ENCODE data around the gene PLCG2. TPM values are rescaled to one million over a fixed set of nuclear protein-coding genes. Genes with fewer than 3 reads are reported as not detected.
"Not testable (repeated sequence)": the region's sequence is repeated elsewhere in the genome, so short reads cannot be mapped to it uniquely, and the experiment has no call there.

PLCG2 gene
- total RNA-seq, 6 experiments from 2014 or later: 0.14 to 0.61 (median 0.27) TPM

DNA sequence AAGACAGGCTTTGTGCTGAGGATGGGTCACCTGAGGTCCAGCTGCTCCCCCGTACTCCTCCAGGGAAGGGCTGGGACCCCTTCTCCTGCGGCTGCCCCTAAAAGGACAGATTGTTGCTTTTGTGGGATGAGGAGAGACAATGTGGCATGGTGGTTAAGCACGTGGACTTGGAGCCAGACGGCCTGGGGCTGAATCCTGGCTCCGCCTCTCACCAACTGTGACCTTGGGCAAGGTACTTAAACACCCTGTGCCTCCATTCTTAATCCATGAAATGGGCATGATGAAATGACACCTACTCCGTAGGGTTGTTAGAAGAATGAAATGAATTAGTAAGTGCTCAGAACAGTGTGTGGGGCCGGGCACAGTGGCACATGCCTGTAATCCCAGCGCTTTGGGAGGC lies 39.6 kb upstream of the PLCG2 start:
- H3K4me3 Mint-ChIP-seq: no peak overlapping the region
- no peaks in the 10 kb centered on the region for H3K36me3 Mint-ChIP-seq (ENCODE audit: low read depth)
- TF ChIP-seq, protein P1, sequence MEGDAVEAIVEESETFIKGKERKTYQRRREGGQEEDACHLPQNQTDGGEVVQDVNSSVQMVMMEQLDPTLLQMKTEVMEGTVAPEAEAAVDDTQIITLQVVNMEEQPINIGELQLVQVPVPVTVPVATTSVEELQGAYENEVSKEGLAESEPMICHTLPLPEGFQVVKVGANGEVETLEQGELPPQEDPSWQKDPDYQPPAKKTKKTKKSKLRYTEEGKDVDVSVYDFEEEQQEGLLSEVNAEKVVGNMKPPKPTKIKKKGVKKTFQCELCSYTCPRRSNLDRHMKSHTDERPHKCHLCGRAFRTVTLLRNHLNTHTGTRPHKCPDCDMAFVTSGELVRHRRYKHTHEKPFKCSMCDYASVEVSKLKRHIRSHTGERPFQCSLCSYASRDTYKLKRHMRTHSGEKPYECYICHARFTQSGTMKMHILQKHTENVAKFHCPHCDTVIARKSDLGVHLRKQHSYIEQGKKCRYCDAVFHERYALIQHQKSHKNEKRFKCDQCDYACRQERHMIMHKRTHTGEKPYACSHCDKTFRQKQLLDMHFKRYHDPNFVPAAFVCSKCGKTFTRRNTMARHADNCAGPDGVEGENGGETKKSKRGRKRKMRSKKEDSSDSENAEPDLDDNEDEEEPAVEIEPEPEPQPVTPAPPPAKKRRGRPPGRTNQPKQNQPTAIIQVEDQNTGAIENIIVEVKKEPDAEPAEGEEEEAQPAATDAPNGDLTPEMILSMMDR (IDR thresholded peaks at IDR 0.05): no peak
- no peaks in the 10 kb centered on the region for H3K9me3 Mint-ChIP-seq
- peaks cover 1% of the 10 kb centered on the region; the same call in 1 of the 2 replicates for H3K27me3 Mint-ChIP-seq (ENCODE audit: insufficient read depth)
- no peak overlapping the region for H3K27ac Mint-ChIP-seq
- H3K4me1 Mint-ChIP-seq (ENCODE audit: low read depth): no peaks in the 10 kb centered on the region; the same call in 1 of the 2 replicates
- no peak for DNase-seq

DNA sequence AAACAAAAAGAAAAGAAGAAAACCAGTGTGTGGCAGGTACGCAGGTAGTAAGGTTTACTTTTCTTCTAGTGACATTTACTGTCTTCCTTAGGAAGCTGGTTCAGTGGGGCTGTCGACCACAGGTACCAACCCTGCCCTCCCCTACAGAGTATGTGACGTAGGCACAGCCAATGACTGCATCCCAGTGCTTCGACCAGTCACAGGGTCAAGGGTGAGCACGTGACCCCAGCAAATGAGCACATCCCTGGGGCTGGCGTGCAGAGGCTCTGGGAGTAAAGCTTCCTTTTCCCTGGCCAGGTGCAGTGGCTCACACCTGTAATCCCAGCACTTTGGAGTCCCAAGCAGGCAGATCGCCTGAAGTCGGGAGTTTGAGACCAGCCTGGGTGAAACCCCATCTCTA lies 38.9 kb upstream of the PLCG2 start:
- Mint-ChIP-seq H3K4me1 (ENCODE audit: low read depth) (no peaks in the 10 kb centered on the region; the same call in 1 of the 2 replicates), H3K4me3 (no peak overlapping the region), H3K27me3 (ENCODE audit: insufficient read depth) (peaks cover 1% of the 10 kb centered on the region; the same call in 1 of the 2 replicates), H3K27ac (no peak overlapping the region), H3K36me3 (ENCODE audit: low read depth) (no peaks in the 10 kb centered on the region), H3K9me3 (no peaks in the 10 kb centered on the region)
- TF ChIP-seq, protein P1 (IDR thresholded peaks at IDR 0.05): no peak
- DNase-seq: no peak

DNA sequence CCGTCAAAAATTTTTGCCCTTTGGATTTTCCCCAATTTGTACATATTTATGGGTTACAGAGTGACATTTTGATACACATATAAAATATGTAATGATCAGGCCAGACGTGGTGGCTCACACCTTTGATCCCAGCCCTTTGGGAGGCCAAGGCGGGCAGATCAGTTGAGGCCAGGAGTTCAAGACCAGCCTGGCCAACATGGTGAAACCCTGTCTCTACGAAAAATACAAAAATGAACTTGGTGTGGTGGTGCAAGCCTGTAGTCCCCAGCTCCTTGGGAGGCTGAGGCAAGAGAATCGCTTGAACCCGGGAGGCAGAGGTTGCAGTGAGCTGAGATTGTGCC lies 37.7 kb upstream of the PLCG2 start:
- not testable (repeated sequence) for H3K4me1 Mint-ChIP-seq (ENCODE audit: low read depth); H3K4me3 Mint-ChIP-seq

DNA sequence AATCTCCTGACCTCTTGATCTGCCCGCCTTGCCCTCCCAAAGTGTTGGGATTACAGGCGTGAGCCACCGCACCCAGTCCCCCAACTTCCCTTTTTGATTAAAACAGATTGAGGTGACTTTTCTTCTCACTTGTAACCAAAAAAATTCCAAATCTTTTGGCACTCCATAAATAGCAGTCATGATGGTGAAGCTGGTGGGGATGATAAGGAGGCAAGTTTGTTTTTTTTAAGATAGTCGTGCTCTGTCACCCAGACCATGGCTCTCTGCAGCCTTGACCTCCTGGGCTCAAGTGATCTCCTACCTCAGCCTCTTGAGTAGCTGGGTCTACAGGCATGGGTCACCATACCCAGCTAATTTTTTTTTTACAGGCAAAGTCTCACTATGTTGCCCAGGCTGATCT lies 34.7 kb upstream of the PLCG2 start:
- no peak overlapping the region for H3K4me3 Mint-ChIP-seq
- TF ChIP-seq, protein P1 (IDR thresholded peaks at IDR 0.05): no peak
- H3K4me1 Mint-ChIP-seq (ENCODE audit: low read depth): peaks cover 11% of the 10 kb centered on the region
- no peak for DNase-seq
- no peaks in the 10 kb centered on the region for H3K9me3 Mint-ChIP-seq
- no peak overlapping the region for H3K27ac Mint-ChIP-seq
- H3K36me3 Mint-ChIP-seq (ENCODE audit: low read depth): no peaks in the 10 kb centered on the region
- H3K27me3 Mint-ChIP-seq (ENCODE audit: insufficient read depth): peaks cover 1% of the 10 kb centered on the region; the same call in 1 of the 2 replicates

More for the DNA sequence above, 37.7 kb upstream of the PLCG2 start:
- not testable (repeated sequence) for H3K27ac Mint-ChIP-seq; H3K9me3 Mint-ChIP-seq; H3K27me3 Mint-ChIP-seq (ENCODE audit: insufficient read depth); DNase-seq; H3K36me3 Mint-ChIP-seq (ENCODE audit: low read depth)

DNA sequence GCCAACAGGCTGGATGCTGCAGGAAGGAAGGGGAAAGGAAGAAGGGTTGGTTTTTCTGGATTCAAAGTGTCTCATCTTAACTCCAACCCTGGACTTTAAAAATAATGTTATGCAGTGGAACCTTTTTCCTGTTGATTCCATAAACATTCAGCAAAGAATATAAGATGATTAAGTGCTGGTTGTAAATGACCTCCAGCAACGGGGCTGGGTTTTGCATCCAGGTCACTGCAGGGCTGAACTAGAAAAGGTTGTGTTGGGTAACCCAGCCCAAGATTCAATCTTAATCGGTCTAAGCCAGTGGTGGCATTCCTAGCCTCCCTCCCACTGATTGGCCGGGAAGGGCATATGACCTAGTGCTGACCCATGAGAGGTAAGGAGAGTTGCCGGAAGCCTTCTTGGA lies 34.2 kb upstream of the PLCG2 start:
- peaks cover 11% of the 10 kb centered on the region for H3K4me1 Mint-ChIP-seq (ENCODE audit: low read depth)
- H3K4me3 Mint-ChIP-seq: no peak overlapping the region
- H3K9me3 Mint-ChIP-seq: no peaks in the 10 kb centered on the region
- no peak for DNase-seq
- TF ChIP-seq, protein P1 (IDR thresholded peaks at IDR 0.05): no peak
- H3K27me3 Mint-ChIP-seq (ENCODE audit: insufficient read depth): peaks cover 1% of the 10 kb centered on the region; the same call in 1 of the 2 replicates
- H3K27ac Mint-ChIP-seq: no peak overlapping the region
- no peaks in the 10 kb centered on the region for H3K36me3 Mint-ChIP-seq (ENCODE audit: low read depth)

DNA sequence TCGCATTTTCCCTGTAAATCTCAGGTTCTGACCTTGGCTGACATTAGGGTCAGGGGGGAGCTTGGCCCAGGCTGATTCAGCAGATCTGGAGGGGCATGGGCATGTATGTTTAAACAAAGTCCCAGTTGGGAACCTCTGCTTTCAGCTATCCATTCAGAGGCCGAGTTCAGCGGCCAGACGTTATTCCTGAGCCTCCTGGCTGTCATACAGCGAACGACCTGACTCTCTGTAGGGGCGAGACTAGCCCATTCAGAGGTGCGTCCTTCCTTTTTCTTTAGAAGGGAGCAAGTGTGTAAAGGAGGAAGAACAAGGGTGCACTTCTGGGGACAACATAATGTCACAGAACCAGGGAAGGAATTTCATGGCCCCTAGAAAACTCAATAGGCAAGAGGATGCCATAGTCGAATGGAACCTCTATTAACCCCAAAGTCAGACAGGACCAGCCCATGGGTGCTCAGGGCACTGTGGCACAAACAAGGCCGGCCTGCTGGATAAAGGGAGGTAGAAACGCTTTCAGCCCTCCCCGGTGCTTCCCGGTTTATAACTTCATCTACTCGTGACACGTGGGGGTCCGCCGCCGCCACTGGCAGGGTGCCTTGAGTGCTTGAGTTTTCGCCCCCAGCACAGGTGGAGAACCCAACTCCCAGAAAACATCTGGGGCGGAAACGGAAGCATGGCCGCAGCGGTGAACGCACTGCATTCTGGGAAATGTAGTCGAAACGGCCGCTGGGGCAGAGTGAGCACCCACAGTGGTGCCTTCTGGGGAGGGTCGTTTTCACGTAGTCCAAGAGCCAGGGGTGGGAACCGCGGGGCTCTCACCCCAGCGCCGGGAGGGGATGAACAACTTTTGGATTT lies 33.2 kb upstream of the PLCG2 start:
- H3K4me1 Mint-ChIP-seq (ENCODE audit: low read depth): peaks cover 11% of the 10 kb centered on the region
- no peaks in the 10 kb centered on the region for H3K36me3 Mint-ChIP-seq (ENCODE audit: low read depth)
- peak overlapping the region; percentile 52; the same call in 1 of the 2 replicates for H3K27ac Mint-ChIP-seq

More for the DNA sequence above, 33.2 kb upstream of the PLCG2 start:
- no peaks in the 10 kb centered on the region for H3K9me3 Mint-ChIP-seq
- peaks cover 1% of the 10 kb centered on the region; the same call in 1 of the 2 replicates for H3K27me3 Mint-ChIP-seq (ENCODE audit: insufficient read depth)
- peak; percentile 29 for DNase-seq
- peak overlapping the region; percentile 82 for H3K4me3 Mint-ChIP-seq
- TF ChIP-seq, protein P1 (IDR thresholded peaks at IDR 0.05): no peak
